Epithelial cell of proximal tubule (primary cell): ENCODE results near the gene ITGB4. TPM values are rescaled to one million over a fixed set of nuclear protein-coding genes. Genes with fewer than 3 reads are reported as not detected.

Experiments used
- DNase-seq: peaks from one replicate; pipeline ENCODE4 v3.0.0-alpha.2; 2011; ENCODE audit warnings: low read depth
- H3K4me3 ChIP-seq: 2 replicates; pipeline ENCODE4 v1.5.1; 2011; ENCODE audit warnings: low read depth, mild to moderate bottlenecking, low read length
- total RNA-seq: library from RNA; depleted of rRNA; stranded (reverse); fragments of >200 nt; gene quantifications from 2 replicates; pipeline ENCODE4 v1.2.3, GENCODE V29; 2015
- TF ChIP-seq, protein P1 (sequence below): conservative IDR thresholded peaks from 2 replicates; pipeline ENCODE4 v1.5.1; 2012; ENCODE audit warnings: low read depth, mild to moderate bottlenecking, low read length

ITGB4 gene
- total RNA-seq, 1 donor from 2014 or later = 33.3 TPM

DNA sequence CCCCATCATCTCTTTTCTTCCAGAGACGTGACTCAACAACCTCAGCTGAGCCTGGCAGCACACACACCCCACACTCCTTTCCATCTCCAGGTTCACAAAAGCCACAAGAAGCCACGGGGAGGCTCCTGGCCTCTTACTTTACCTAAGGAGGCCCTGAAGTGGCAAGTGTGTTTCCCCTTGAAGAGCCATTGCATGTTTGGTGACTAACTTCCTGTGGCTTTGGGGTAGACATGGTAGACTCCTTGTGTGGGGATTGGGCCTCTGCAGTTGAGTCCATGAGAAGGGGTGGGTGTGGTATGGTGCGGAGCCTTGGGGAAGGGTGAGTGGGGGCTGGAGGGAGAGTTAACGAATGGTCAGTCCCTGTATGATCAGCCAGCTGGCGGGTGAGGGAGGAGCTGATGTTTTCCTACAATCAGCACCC is 29.9 kb upstream of the ITGB4 start:
- TF ChIP-seq, protein P1, sequence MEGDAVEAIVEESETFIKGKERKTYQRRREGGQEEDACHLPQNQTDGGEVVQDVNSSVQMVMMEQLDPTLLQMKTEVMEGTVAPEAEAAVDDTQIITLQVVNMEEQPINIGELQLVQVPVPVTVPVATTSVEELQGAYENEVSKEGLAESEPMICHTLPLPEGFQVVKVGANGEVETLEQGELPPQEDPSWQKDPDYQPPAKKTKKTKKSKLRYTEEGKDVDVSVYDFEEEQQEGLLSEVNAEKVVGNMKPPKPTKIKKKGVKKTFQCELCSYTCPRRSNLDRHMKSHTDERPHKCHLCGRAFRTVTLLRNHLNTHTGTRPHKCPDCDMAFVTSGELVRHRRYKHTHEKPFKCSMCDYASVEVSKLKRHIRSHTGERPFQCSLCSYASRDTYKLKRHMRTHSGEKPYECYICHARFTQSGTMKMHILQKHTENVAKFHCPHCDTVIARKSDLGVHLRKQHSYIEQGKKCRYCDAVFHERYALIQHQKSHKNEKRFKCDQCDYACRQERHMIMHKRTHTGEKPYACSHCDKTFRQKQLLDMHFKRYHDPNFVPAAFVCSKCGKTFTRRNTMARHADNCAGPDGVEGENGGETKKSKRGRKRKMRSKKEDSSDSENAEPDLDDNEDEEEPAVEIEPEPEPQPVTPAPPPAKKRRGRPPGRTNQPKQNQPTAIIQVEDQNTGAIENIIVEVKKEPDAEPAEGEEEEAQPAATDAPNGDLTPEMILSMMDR = no peak
- DNase-seq = no peak
- H3K4me3 ChIP-seq = no peak overlapping the region

DNA sequence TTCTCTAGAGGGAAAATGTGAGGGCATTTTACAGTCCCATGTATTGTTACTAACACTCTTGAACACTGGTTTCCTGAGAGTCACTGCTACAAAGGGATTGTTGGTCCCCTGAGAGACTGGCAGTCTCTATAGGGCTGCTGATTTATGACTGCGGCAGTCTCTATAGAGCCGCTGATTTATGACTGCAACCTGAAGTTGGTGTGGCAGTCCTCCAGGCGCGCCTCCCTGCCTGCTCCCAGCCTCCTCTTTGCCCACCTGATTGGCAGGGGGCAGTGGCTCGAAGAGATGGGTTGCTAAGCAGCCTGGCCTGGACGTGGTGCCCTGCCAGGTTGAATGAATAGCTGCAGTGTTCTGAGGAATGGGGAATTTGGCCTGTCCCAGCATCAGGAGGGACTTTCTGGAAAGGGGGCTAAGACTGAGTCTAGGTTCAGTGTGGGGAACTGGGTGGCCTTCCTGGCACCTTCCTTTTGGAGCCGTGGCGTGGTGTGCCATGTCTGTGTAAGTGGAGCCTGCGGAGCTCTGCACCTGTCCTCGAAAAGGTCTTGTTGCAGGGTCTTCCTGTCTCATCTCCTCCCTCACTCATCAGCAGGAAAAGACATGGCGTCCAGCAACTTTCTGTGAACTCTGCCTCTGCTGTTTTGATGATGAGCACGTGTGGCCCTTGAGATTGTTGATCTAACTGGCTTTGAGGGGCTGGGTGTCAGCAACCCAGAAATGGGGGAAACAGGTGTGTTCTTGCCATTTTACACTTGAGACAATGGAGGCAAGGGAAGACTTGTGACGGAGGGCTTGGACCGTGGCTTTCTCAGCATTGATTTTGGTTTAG is 29.2 kb upstream of the ITGB4 start:
- H3K4me3 ChIP-seq = no peak overlapping the region
- TF ChIP-seq, protein P1 = no peak
- no peak for DNase-seq

DNA sequence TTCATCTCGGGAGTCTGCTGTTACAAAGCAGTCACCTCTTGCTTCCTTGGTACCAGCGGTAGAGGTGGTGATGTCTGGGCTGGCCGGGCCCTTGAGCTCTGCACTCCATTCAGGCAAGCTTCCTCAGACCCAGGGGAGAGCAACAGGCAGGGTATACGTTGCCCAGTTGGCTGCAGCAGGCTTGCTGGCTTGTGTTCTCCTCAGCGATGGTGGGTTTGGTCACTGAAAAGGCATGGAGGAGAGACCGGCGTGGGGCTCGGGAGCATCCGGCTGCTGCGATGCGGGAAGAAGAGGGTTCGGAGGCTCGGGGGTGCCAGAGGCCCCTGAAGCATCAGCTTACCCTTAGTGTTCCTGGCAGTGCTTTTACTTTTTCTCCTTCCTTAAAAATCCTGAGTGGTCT is 28.3 kb upstream of the ITGB4 start:
- DNase-seq = no peak
- TF ChIP-seq, protein P1 = no peak
- no peak overlapping the region for H3K4me3 ChIP-seq

DNA sequence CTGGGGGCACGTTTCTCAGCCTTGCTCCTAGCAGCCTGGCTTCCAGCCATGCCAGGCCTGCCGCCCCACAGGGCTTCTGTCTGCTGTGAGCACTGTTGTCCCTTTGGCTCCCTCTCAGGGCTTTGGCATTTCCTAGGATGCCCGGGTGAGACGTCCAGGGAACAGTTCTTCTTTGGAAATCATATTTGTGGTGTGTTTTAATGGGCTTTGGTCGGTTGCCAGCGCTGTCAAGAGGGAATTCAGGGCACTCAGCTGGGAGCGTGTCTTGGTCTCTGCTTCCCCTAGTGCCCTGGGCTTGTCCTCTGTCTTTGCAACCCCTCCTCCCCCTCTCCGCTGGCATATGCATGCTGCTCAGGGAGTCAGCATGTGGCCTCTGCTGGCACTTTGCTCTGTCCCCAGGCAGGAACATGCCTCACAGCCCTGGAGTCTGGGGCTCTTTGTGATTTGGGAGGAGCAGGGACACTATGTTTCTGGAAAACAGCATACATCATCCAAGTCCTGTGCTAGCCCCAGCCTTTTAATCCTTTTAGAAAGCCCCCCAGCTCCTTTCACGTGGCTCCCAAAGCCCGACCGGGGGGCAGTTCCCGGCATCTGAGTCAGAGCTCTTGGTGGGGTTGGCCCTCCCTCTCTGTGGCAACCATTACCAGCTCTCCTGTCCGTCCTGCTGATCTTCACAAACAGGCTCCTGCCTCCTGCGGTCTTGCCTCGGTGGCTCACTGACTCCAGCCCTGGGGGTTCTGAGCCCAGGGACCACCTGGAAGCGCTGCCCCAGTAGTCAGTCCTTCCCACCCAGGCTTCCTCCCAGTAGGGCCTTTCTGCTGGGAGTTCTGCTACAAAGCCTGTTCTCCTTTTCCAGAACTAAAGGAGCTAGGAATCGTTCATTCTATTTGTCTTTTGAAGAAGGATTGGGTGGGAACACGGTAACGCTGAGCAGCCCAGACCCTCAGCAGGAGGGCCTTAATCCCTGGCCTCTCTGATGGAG is 27.5 kb upstream of the ITGB4 start:
- H3K4me3 ChIP-seq = no peak overlapping the region
- no peak for DNase-seq
- TF ChIP-seq, protein P1 = peak; percentile 10

DNA sequence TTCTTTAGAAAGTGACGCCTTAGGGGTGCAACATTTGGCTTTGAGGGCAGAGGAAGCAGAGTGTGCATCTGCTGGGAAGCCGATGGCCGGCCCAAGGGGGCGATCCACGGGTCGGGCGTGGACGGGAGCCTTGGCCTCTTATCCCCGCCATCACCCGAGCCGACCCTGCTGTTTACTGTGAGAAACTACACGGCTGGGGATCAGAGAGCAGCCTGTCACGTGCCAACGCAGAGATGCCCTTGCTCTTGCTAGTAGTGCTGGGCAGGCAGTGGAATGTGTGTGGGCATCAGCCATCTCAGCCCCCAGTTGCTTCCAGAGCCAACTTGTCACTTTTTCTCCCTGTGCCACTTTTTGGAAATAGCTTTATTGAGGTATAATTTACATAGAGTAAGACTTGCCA is 26.7 kb upstream of the ITGB4 start:
- TF ChIP-seq, protein P1 = no peak
- H3K4me3 ChIP-seq = no peak overlapping the region
- no peak for DNase-seq

DNA sequence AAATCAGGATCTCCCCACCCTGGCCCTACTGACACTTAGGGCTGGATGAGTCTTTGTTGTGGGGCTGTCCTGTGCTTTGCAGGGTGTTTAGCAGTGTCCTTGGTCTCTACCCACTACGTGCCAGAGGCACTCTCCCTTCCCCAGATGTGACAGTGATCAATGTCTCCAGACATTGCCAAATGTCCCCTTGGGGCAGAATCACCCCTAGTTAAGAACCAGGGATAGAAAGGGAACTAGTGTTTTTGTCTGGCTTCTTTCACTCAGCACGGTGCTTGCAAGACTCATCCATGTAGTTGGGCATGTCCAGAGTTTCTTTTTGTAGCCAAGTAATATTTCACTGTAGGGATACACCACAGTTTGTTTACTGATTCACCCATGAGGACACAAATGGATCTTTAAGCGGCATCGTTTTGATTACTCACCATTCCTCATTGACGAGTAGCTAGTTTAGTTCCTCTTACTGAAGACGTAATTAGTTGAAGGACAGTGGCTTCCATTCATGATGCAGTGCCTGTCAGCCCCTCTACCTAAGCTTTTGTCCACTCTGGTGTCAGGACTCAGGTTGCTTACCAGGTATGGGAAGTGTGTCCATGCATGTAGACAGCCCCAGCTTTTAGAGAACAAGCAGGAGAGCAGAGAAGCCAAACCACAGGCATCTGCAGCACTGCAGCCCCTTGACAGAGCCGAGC is 26.0 kb upstream of the ITGB4 start:
- TF ChIP-seq, protein P1 = no peak
- H3K4me3 ChIP-seq = no peak overlapping the region
- DNase-seq = no peak
